Natural killer cell treated with Interleukin-12 subunit alpha and Interleukin-12 subunit beta and Interleukin-15 and Interleukin-18, amount 100 ng/mL, for 72 hours (primary cell): Measurements from ENCODE around the gene CNN2. TPM values are rescaled to one million over a fixed set of nuclear protein-coding genes. Genes with fewer than 3 reads are reported as not detected.

Experiments
- ATAC-seq, 2 donors: fragments of 150-1000 bp; cut with Tn5 transposase in 1 of 2; sonication (Bioruptor Pico), chemical (Tn5 transposase) in 1 of 2; 2 replicates each; pipeline ENCODE4 v1.10.0; 2021
- DNase-seq: peaks from one replicate; pipeline ENCODE4 v3.0.0; 2022; ENCODE audit warnings: low spot score
- H3K27ac Mint-ChIP-seq, 2 donors: 1 replicate in 1 of 2; 2 replicates in 1 of 2; pipeline ENCODE4 v1.8.0; 2022; ENCODE audit warnings: mixed read lengths in 2 of 2, mild to moderate bottlenecking in 1 of 2, moderate library complexity in 1 of 2
- H3K27me3 Mint-ChIP-seq, 2 donors: 1 replicate in 1 of 2; 2 replicates in 1 of 2; pipeline ENCODE4 v1.8.0; 2022; ENCODE audit warnings: mixed read lengths in 2 of 2
- H3K36me3 Mint-ChIP-seq: one replicate; pipeline ENCODE4 v1.8.0; 2022; ENCODE audit warnings: mixed read lengths
- H3K4me1 Mint-ChIP-seq, 2 donors: 1 replicate in 1 of 2; 2 replicates in 1 of 2; pipeline ENCODE4 v1.8.0; 2022; ENCODE audit warnings: low read depth in 2 of 2, mixed read lengths in 2 of 2, mild to moderate bottlenecking in 1 of 2
- H3K4me3 Mint-ChIP-seq: one replicate; pipeline ENCODE4 v1.8.0; 2022; ENCODE audit warnings: mixed read lengths
- H3K9me3 Mint-ChIP-seq: 2 replicates; pipeline ENCODE4 v1.8.0; 2022; ENCODE audit warnings: mixed read lengths
- total RNA-seq, 2 donors: library from RNA; stranded (reverse); gene quantifications; one replicate each; pipeline ENCODE4 v1.2.3, GENCODE V29; 2022

Gene CNN2
- total RNA-seq, 2 donors from 2014 or later, result 119 to 141 TPM

- H3K4me3 Mint-ChIP-seq, result no peak overlapping the region
Measured at GRCh38 chr19:1070576-1070930, 44.1 kb downstream of the CNN2 start.

GRCh38 chr19:1070931-1071791, 44.8 kb downstream of the CNN2 start:
- H3K4me3 Mint-ChIP-seq, result no peak overlapping the region
- no peak for ATAC-seq
- H3K36me3 Mint-ChIP-seq, result peaks cover 21% of the 10 kb centered on the region
- peaks cover 31 to 38% of the 10 kb centered on the region in 2 donors for H3K4me1 Mint-ChIP-seq
- DNase-seq, result no peak
- H3K27me3 Mint-ChIP-seq, result no peaks in the 10 kb centered on the region
- no peaks in the 10 kb centered on the region for H3K9me3 Mint-ChIP-seq
- peak overlapping the region; percentile 54 to 88 for H3K27ac Mint-ChIP-seq

More at GRCh38 chr19:1070576-1070930, 44.1 kb downstream of the CNN2 start:
- Mint-ChIP-seq H3K27me3 (no peaks in the 10 kb centered on the region), H3K27ac (peak overlapping the region; percentile 88 to 92), H3K4me1 (peaks cover 25 to 32% of the 10 kb centered on the region in 2 donors), H3K9me3 (no peaks in the 10 kb centered on the region), H3K36me3 (peaks cover 16% of the 10 kb centered on the region)
- no peak for DNase-seq
- ATAC-seq, result no peak

GRCh38 chr19:1072371-1073015, 46.1 kb downstream of the CNN2 start:
- DNase-seq (no peak), ATAC-seq (no peak)
- Mint-ChIP-seq H3K27me3 (no peaks in the 10 kb centered on the region), H3K4me3 (peak overlapping the region; percentile 49), H3K27ac (peak overlapping the region; percentile 54 to 88), H3K4me1 (peaks cover 37 to 43% of the 10 kb centered on the region in 2 donors), H3K36me3 (peaks cover 21% of the 10 kb centered on the region), H3K9me3 (no peaks in the 10 kb centered on the region)

- no peaks in the 10 kb centered on the region for H3K27me3 Mint-ChIP-seq
- peaks cover 21% of the 10 kb centered on the region for H3K36me3 Mint-ChIP-seq
- no peak overlapping the region for H3K27ac Mint-ChIP-seq
- DNase-seq (no peak), ATAC-seq (no peak)
- H3K4me3 Mint-ChIP-seq, result no peak overlapping the region
- no peaks in the 10 kb centered on the region for H3K9me3 Mint-ChIP-seq
- H3K4me1 Mint-ChIP-seq, result peaks cover 37 to 45% of the 10 kb centered on the region in 2 donors
Measured at GRCh38 chr19:1073063-1073955, 46.9 kb downstream of the CNN2 start.

- H3K36me3 Mint-ChIP-seq, result peaks cover 16% of the 10 kb centered on the region
- H3K4me3 Mint-ChIP-seq, result peak overlapping the region; percentile 39
- H3K9me3 Mint-ChIP-seq, result no peaks in the 10 kb centered on the region
- ATAC-seq, result no peak
- H3K27me3 Mint-ChIP-seq, result no peaks in the 10 kb centered on the region
- peaks cover 32 to 40% of the 10 kb centered on the region in 2 donors for H3K4me1 Mint-ChIP-seq
- no peak overlapping the region for H3K27ac Mint-ChIP-seq
- DNase-seq, result no peak
Measured at GRCh38 chr19:1073956-1074517, 47.6 kb downstream of the CNN2 start.

GRCh38 chr19:1074544-1075283, 48.3 kb downstream of the CNN2 start:
- Mint-ChIP-seq H3K36me3 (peaks cover 14% of the 10 kb centered on the region), H3K4me1 (peaks cover 28 to 35% of the 10 kb centered on the region in 2 donors), H3K27ac (peak overlapping the region in 1 of 2 donors; percentile 91), H3K27me3 (no peaks in the 10 kb centered on the region), H3K9me3 (no peaks in the 10 kb centered on the region), H3K4me3 (no peak overlapping the region)
- DNase-seq (peak; percentile 82), ATAC-seq (peak; percentile 73 to 79)

GRCh38 chr19:1076046-1076386, 49.6 kb downstream of the CNN2 start:
- peak overlapping the region; percentile 85 to 91 for H3K27ac Mint-ChIP-seq
- peaks cover 28 to 35% of the 10 kb centered on the region in 2 donors for H3K4me1 Mint-ChIP-seq
- ATAC-seq (no peak), DNase-seq (no peak)
- H3K9me3 Mint-ChIP-seq, result no peaks in the 10 kb centered on the region
- no peaks in the 10 kb centered on the region for H3K27me3 Mint-ChIP-seq
- H3K36me3 Mint-ChIP-seq, result peaks cover 14% of the 10 kb centered on the region
- peak overlapping the region; percentile 84 for H3K4me3 Mint-ChIP-seq

- Mint-ChIP-seq H3K27ac (peak overlapping the region; percentile 85 to 91), H3K4me3 (peak overlapping the region; percentile 78), H3K27me3 (no peaks in the 10 kb centered on the region), H3K36me3 (peaks cover 10% of the 10 kb centered on the region), H3K9me3 (no peaks in the 10 kb centered on the region), H3K4me1 (peaks cover 24 to 32% of the 10 kb centered on the region in 2 donors)
- peak; percentile 92 for DNase-seq
- ATAC-seq, result peak; percentile 90
Measured at GRCh38 chr19:1076951-1077350, 50.5 kb downstream of the CNN2 start.

GRCh38 chr19:1079566-1080111, 53.2 kb downstream of the CNN2 start:
- no peak for ATAC-seq
- Mint-ChIP-seq H3K9me3 (no peaks in the 10 kb centered on the region), H3K27me3 (no peaks in the 10 kb centered on the region), H3K4me1 (peaks cover 16 to 18% of the 10 kb centered on the region in 2 donors), H3K36me3 (peaks cover 7% of the 10 kb centered on the region), H3K27ac (no peak overlapping the region), H3K4me3 (no peak overlapping the region)
- no peak for DNase-seq

- DNase-seq, result no peak
- no peak for ATAC-seq
- Mint-ChIP-seq H3K9me3 (no peaks in the 10 kb centered on the region), H3K36me3 (peaks cover 5% of the 10 kb centered on the region), H3K27ac (no peak overlapping the region), H3K4me3 (no peak overlapping the region), H3K4me1 (peaks cover 21 to 22% of the 10 kb centered on the region in 2 donors), H3K27me3 (no peaks in the 10 kb centered on the region)
Measured at GRCh38 chr19:1080360-1081161, 54.2 kb downstream of the CNN2 start.

- H3K27ac Mint-ChIP-seq, result no peak overlapping the region
- H3K4me3 Mint-ChIP-seq, result no peak overlapping the region
- DNase-seq, result no peak
Measured at GRCh38 chr19:1081301-1082164, 55.1 kb downstream of the CNN2 start.

More at GRCh38 chr19:1081301-1082164, 55.1 kb downstream of the CNN2 start:
- Mint-ChIP-seq H3K36me3 (no peaks in the 10 kb centered on the region), H3K9me3 (no peaks in the 10 kb centered on the region), H3K4me1 (peaks cover 15 to 17% of the 10 kb centered on the region in 2 donors), H3K27me3 (no peaks in the 10 kb centered on the region)
- ATAC-seq, result no peak
